ENCODE results near the gene CSF2RB. TPM values are rescaled to one million over a fixed set of nuclear protein-coding genes. Genes with fewer than 3 reads are reported as not detected.

Gene CSF2RB
- total RNA-seq, 1 experiment from 2014 or later: 5.6 TPM

GRCh38 chr22:36894266-36894665 is 19.2 kb upstream of the CSF2RB start:
- Histone ChIP-seq H3K9me2 (replicated peaks; ENCODE audit: insufficient read depth, low read length) (no peaks in the 10 kb centered on the region), H3K27me3 (ENCODE audit: low read length) (0 out of 2 replicates have a peak, but pooled peaks cover 2% of the 10 kb centered on the region), H2AFZ (ENCODE audit: low read length) (no peak overlapping the region), H3K4me1 (ENCODE audit: low read length) (no peaks in the 10 kb centered on the region), H3K4me2 (ENCODE audit: low read depth, low read length, poor library complexity, severe bottlenecking) (no peak overlapping the region), H3K27ac (ENCODE audit: low read length) (no peak overlapping the region), H3K9ac (ENCODE audit: low read length) (no peak overlapping the region), H3K9me3 (ENCODE audit: low read length) (no peaks in the 10 kb centered on the region), H3K79me2 (ENCODE audit: low read length) (no peaks in the 10 kb centered on the region), H3K4me3 (ENCODE audit: low read length) (no peak overlapping the region), H3K36me3 (ENCODE audit: insufficient read depth, low read length) (no peaks in the 10 kb centered on the region), H4K20me1 (ENCODE audit: insufficient read depth, low read depth, low read length) (no peaks in the 10 kb centered on the region)
- no peak for DNase-seq

DNA sequence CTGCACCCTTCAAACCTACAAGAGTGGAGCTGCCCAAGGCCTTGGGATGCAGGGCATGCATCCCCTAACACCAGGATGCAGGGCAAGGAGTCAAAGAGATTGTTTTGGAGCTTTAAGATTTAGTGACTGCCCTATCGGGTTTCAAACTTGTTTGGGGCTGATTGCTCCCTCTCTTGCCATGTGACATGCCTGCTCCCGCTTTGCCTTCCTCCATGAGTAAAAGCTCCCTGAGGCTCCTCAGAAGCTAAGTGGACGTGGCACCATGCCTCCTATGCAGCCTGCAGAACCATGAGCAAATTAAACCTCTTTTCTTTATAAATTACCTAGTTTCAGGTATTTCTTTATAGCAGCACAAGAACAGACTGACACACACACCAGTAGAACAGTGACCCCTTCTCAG is 15.8 kb upstream of the CSF2RB start:
- no peaks in the 10 kb centered on the region for H3K4me1 ChIP-seq (ENCODE audit: low read length)
- no peaks in the 10 kb centered on the region for H3K36me3 ChIP-seq (ENCODE audit: insufficient read depth, low read length)
- H3K27me3 ChIP-seq (ENCODE audit: low read length): 0 out of 2 replicates have a peak, but pooled peaks cover 5% of the 10 kb centered on the region
- H2AFZ ChIP-seq (ENCODE audit: low read length): no peak overlapping the region
- no peak overlapping the region for H3K27ac ChIP-seq (ENCODE audit: low read length)
- no peaks in the 10 kb centered on the region for H3K79me2 ChIP-seq (ENCODE audit: low read length)
- H3K9me2 ChIP-seq (replicated peaks; ENCODE audit: insufficient read depth, low read length): no peaks in the 10 kb centered on the region
- H3K4me3 ChIP-seq (ENCODE audit: low read length): no peak overlapping the region
- H4K20me1 ChIP-seq (ENCODE audit: insufficient read depth, low read depth, low read length): no peaks in the 10 kb centered on the region
- H3K9me3 ChIP-seq (ENCODE audit: low read length): no peaks in the 10 kb centered on the region
- H3K4me2 ChIP-seq (ENCODE audit: low read depth, low read length, poor library complexity, severe bottlenecking): no peak overlapping the region
- no peak for DNase-seq
- H3K9ac ChIP-seq (ENCODE audit: low read length): no peak overlapping the region

DNA sequence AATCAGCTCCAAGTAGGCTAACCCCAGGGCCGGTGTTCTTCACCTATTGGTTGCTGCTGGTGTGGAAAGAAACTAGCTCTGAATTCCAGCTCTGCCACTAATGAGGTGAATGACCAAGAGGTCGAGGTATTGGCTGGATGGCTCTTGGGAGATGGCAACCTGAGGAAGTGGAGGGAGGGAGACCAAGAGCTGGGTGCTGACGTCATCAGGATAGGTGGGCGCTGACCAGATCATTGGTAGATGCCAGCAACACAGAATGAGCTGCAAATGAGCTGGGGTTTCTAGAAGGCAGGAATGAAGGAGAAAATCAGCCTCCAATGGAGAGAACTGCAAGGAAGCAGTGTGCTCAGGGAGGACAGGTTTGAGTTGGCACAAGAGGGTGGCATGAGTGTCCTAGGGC is 14.7 kb upstream of the CSF2RB start:
- no peaks in the 10 kb centered on the region for H3K36me3 ChIP-seq (ENCODE audit: insufficient read depth, low read length)
- H3K27ac ChIP-seq (ENCODE audit: low read length): no peak overlapping the region
- no peak overlapping the region for H2AFZ ChIP-seq (ENCODE audit: low read length)
- no peaks in the 10 kb centered on the region for H3K9me3 ChIP-seq (ENCODE audit: low read length)
- no peaks in the 10 kb centered on the region for H4K20me1 ChIP-seq (ENCODE audit: insufficient read depth, low read depth, low read length)
- 0 out of 2 replicates have a peak, but pooled peaks cover 5% of the 10 kb centered on the region for H3K27me3 ChIP-seq (ENCODE audit: low read length)
- H3K79me2 ChIP-seq (ENCODE audit: low read length): no peaks in the 10 kb centered on the region
- DNase-seq: no peak
- no peak overlapping the region for H3K4me3 ChIP-seq (ENCODE audit: low read length)
- H3K9me2 ChIP-seq (replicated peaks; ENCODE audit: insufficient read depth, low read length): no peaks in the 10 kb centered on the region
- H3K4me2 ChIP-seq (ENCODE audit: low read depth, low read length, poor library complexity, severe bottlenecking): no peak overlapping the region
- H3K4me1 ChIP-seq (ENCODE audit: low read length): no peaks in the 10 kb centered on the region
- H3K9ac ChIP-seq (ENCODE audit: low read length): no peak overlapping the region

DNA sequence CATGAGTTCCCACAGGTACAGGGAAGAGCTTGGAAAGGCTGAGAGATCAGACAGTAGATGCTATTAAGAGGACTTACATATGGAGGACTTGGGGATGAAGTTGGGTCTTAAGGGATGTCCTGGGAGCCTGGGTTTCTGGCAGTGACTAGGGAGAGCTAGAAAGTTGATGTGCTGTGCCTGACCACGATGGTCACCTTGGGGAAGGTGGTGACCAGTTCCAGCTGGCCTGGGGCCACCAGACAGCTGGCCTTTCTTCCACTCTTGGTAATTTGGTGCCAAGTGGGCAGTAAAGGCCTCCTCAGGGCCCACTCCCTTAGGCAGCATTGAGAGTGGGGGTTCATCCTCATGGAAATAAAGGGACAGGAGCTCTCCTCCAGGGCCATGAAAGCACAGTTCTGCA is 13.9 kb upstream of the CSF2RB start:
- no peak for DNase-seq
- H3K9me3 ChIP-seq (ENCODE audit: low read length): no peaks in the 10 kb centered on the region
- no peak overlapping the region for H3K9ac ChIP-seq (ENCODE audit: low read length)
- H3K4me3 ChIP-seq (ENCODE audit: low read length): no peak overlapping the region
- no peaks in the 10 kb centered on the region for H3K4me1 ChIP-seq (ENCODE audit: low read length)
- no peak overlapping the region for H2AFZ ChIP-seq (ENCODE audit: low read length)
- no peaks in the 10 kb centered on the region for H3K9me2 ChIP-seq (replicated peaks; ENCODE audit: insufficient read depth, low read length)
- 0 out of 2 replicates have a peak, but pooled peaks cover 5% of the 10 kb centered on the region for H3K27me3 ChIP-seq (ENCODE audit: low read length)
- H3K79me2 ChIP-seq (ENCODE audit: low read length): no peaks in the 10 kb centered on the region
- no peaks in the 10 kb centered on the region for H3K36me3 ChIP-seq (ENCODE audit: insufficient read depth, low read length)
- H4K20me1 ChIP-seq (ENCODE audit: insufficient read depth, low read depth, low read length): no peaks in the 10 kb centered on the region
- H3K4me2 ChIP-seq (ENCODE audit: low read depth, low read length, poor library complexity, severe bottlenecking): no peak overlapping the region
- H3K27ac ChIP-seq (ENCODE audit: low read length): no peak overlapping the region

GRCh38 chr22:36900225-36900624 is 13.2 kb upstream of the CSF2RB start:
- Histone ChIP-seq H3K79me2 (ENCODE audit: low read length) (no peaks in the 10 kb centered on the region), H3K4me3 (ENCODE audit: low read length) (no peak overlapping the region), H3K4me2 (ENCODE audit: low read depth, low read length, poor library complexity, severe bottlenecking) (no peak overlapping the region), H3K9ac (ENCODE audit: low read length) (no peak overlapping the region), H3K27me3 (ENCODE audit: low read length) (0 out of 2 replicates have a peak, but pooled peaks cover 3% of the 10 kb centered on the region), H4K20me1 (ENCODE audit: insufficient read depth, low read depth, low read length) (no peaks in the 10 kb centered on the region), H3K36me3 (ENCODE audit: insufficient read depth, low read length) (no peaks in the 10 kb centered on the region), H3K27ac (ENCODE audit: low read length) (no peak overlapping the region), H3K9me2 (replicated peaks; ENCODE audit: insufficient read depth, low read length) (no peaks in the 10 kb centered on the region), H2AFZ (ENCODE audit: low read length) (no peak overlapping the region), H3K9me3 (ENCODE audit: low read length) (no peaks in the 10 kb centered on the region), H3K4me1 (ENCODE audit: low read length) (no peaks in the 10 kb centered on the region)
- DNase-seq: no peak

DNA sequence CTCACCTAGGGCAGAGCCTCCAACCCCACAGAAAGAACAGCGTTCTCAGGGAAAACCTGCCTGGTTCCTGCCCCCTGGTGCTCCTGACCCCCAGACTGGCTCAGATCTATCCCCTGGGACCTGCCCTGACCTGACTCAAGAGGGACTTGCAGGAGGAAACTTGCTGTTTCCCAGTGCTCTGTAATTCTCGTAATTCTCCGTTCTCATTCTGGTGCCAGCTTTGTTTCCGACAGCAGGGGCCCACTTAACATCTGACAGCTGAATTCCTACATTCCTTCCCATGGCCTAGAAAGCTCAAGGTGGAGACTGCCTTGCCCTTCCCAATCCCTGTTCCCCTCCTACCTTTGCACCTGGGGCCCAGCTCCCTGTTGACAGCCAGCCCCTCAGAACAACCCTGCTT is 12.5 kb upstream of the CSF2RB start:
- Histone ChIP-seq H3K36me3 (ENCODE audit: insufficient read depth, low read length) (no peaks in the 10 kb centered on the region), H3K79me2 (ENCODE audit: low read length) (no peaks in the 10 kb centered on the region), H3K9me3 (ENCODE audit: low read length) (no peaks in the 10 kb centered on the region), H3K4me2 (ENCODE audit: low read depth, low read length, poor library complexity, severe bottlenecking) (no peak overlapping the region), H4K20me1 (ENCODE audit: insufficient read depth, low read depth, low read length) (no peaks in the 10 kb centered on the region), H3K27me3 (ENCODE audit: low read length) (0 out of 2 replicates have a peak, but pooled peaks cover 3% of the 10 kb centered on the region), H3K27ac (ENCODE audit: low read length) (no peak overlapping the region), H3K9ac (ENCODE audit: low read length) (no peak overlapping the region), H3K4me3 (ENCODE audit: low read length) (no peak overlapping the region), H2AFZ (ENCODE audit: low read length) (no peak overlapping the region), H3K9me2 (replicated peaks; ENCODE audit: insufficient read depth, low read length) (no peaks in the 10 kb centered on the region), H3K4me1 (ENCODE audit: low read length) (no peaks in the 10 kb centered on the region)
- DNase-seq: no peak

GRCh38 chr22:36901411-36902142 is 11.9 kb upstream of the CSF2RB start:
- Histone ChIP-seq H3K9me2 (replicated peaks; ENCODE audit: insufficient read depth, low read length) (no peaks in the 10 kb centered on the region), H3K27ac (ENCODE audit: low read length) (no peak overlapping the region), H3K4me3 (ENCODE audit: low read length) (no peak overlapping the region), H3K4me1 (ENCODE audit: low read length) (no peaks in the 10 kb centered on the region), H3K27me3 (ENCODE audit: low read length) (0 out of 2 replicates have a peak, but pooled peaks cover 3% of the 10 kb centered on the region), H3K79me2 (ENCODE audit: low read length) (no peaks in the 10 kb centered on the region), H3K9me3 (ENCODE audit: low read length) (no peaks in the 10 kb centered on the region), H3K9ac (ENCODE audit: low read length) (no peak overlapping the region), H2AFZ (ENCODE audit: low read length) (peak overlapping the region; percentile 18; the same call in 1 of the 2 replicates), H4K20me1 (ENCODE audit: insufficient read depth, low read depth, low read length) (no peaks in the 10 kb centered on the region), H3K4me2 (ENCODE audit: low read depth, low read length, poor library complexity, severe bottlenecking) (no peak overlapping the region), H3K36me3 (ENCODE audit: insufficient read depth, low read length) (no peaks in the 10 kb centered on the region)
- DNase-seq: peak; percentile 59

DNA sequence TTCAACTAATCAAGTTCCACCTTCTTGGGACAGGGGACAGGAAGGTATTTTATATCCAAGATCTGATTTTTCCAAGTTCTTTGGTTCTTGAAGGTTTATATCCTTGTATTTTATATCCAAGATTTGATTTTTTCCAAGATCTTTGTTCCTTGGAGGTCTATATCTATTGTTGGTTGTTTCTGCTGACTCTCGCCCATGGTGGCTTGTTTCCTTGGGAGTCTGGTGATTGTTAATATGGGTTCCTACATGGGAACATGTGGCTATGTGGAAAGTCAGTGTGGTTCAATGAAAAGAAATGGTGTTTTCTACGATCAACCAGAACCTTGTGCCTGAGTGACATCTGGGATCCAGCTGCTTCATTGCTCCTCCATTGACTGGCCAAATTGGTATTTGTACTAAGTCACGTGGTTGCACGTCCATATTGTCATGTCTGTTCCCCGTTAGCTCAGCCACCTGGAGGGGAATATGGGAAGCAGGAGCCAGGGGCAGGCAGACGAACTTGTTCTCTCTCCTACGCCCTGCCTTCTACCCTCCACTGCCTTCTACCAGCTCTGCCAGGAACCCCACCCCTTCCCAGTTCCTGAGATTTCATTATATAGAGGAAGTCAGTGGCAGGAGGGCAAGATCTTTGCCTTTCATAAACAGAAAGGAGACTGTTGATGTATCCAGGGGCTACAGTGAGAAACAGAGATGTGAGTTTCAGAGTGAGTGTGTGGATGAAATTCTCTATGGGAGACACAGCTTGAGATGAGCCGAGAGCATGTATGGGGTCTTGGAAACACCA is 11.1 kb upstream of the CSF2RB start:
- Histone ChIP-seq H2AFZ (ENCODE audit: low read length) (no peak overlapping the region), H3K36me3 (ENCODE audit: insufficient read depth, low read length) (no peaks in the 10 kb centered on the region), H3K4me3 (ENCODE audit: low read length) (no peak overlapping the region), H3K4me1 (ENCODE audit: low read length) (peaks cover 3% of the 10 kb centered on the region; the same call in 1 of the 2 replicates), H3K9ac (ENCODE audit: low read length) (no peak overlapping the region), H3K4me2 (ENCODE audit: low read depth, low read length, poor library complexity, severe bottlenecking) (no peak overlapping the region), H3K9me2 (replicated peaks; ENCODE audit: insufficient read depth, low read length) (no peaks in the 10 kb centered on the region), H3K9me3 (ENCODE audit: low read length) (no peaks in the 10 kb centered on the region), H3K27me3 (ENCODE audit: low read length) (0 out of 2 replicates have a peak, but pooled peaks cover 3% of the 10 kb centered on the region), H4K20me1 (ENCODE audit: insufficient read depth, low read depth, low read length) (no peaks in the 10 kb centered on the region), H3K27ac (ENCODE audit: low read length) (no peak overlapping the region), H3K79me2 (ENCODE audit: low read length) (no peaks in the 10 kb centered on the region)
- no peak for DNase-seq

Measured in Karpas-422 (cell line).